ENCODE measurements around the gene CARS1.

Gene CARS1

GRCh38 chr11:2994336-2994730 is 62.9 kb downstream of the CARS1 start:
- TF ChIP-seq, protein P1, sequence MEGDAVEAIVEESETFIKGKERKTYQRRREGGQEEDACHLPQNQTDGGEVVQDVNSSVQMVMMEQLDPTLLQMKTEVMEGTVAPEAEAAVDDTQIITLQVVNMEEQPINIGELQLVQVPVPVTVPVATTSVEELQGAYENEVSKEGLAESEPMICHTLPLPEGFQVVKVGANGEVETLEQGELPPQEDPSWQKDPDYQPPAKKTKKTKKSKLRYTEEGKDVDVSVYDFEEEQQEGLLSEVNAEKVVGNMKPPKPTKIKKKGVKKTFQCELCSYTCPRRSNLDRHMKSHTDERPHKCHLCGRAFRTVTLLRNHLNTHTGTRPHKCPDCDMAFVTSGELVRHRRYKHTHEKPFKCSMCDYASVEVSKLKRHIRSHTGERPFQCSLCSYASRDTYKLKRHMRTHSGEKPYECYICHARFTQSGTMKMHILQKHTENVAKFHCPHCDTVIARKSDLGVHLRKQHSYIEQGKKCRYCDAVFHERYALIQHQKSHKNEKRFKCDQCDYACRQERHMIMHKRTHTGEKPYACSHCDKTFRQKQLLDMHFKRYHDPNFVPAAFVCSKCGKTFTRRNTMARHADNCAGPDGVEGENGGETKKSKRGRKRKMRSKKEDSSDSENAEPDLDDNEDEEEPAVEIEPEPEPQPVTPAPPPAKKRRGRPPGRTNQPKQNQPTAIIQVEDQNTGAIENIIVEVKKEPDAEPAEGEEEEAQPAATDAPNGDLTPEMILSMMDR (conservative IDR thresholded peaks at IDR 0.05; ENCODE audit: low read depth, low read length), result no peak
- no peak overlapping the region for H3K9ac ChIP-seq
- no peaks in the 10 kb centered on the region for H4K20me1 ChIP-seq (ENCODE audit: insufficient read depth)
- no peak overlapping the region for H3K4me2 ChIP-seq
- no peak overlapping the region for H3K4me3 ChIP-seq (IDR thresholded peaks at IDR 0.05; ENCODE audit: insufficient read depth, low read depth, low read length)
- H3K27me3 ChIP-seq (ENCODE audit: insufficient read depth, low read depth), result no peaks in the 10 kb centered on the region
- no peak overlapping the region for H2AFZ ChIP-seq (ENCODE audit: low read depth)
- peaks cover 25% of the 10 kb centered on the region for H3K79me2 ChIP-seq (ENCODE audit: insufficient read depth, low read depth)
- H3K27ac ChIP-seq, result no peak overlapping the region
- peaks cover 8% of the 10 kb centered on the region for H3K4me1 ChIP-seq (ENCODE audit: low read depth, poor library complexity, severe bottlenecking)
- H3K36me3 ChIP-seq (ENCODE audit: insufficient read depth), result no peaks in the 10 kb centered on the region

DNA sequence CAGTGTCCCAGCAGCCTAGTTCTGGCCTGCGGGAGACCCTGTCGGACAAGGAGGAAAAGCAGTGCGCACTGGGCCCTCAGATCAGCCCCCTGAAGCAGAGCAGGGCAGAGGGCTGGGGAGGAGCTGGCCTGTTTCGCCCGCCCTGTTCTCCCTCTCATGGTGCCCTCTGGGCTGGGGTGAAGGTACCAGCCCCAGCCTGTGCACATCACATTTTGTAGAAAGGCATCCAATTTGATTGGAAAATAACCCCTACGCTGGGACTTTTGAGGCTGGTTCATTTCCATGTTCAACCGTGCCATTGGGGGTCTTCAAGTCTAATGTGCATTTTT is 64.3 kb downstream of the CARS1 start:
- peak overlapping the region; percentile 75 for H3K4me2 ChIP-seq
- no peak overlapping the region for H3K4me3 ChIP-seq (IDR thresholded peaks at IDR 0.05; ENCODE audit: insufficient read depth, low read depth, low read length)
- H3K36me3 ChIP-seq (ENCODE audit: insufficient read depth), result no peaks in the 10 kb centered on the region
- H3K79me2 ChIP-seq (ENCODE audit: insufficient read depth, low read depth), result peaks cover 38% of the 10 kb centered on the region
- H3K27ac ChIP-seq, result peak overlapping the region; percentile 84; the same call in 1 of the 2 replicates
- H2AFZ ChIP-seq (ENCODE audit: low read depth), result peak overlapping the region; percentile 80
- H3K4me1 ChIP-seq (ENCODE audit: low read depth, poor library complexity, severe bottlenecking), result peaks cover 22% of the 10 kb centered on the region
- H3K27me3 ChIP-seq (ENCODE audit: insufficient read depth, low read depth), result no peaks in the 10 kb centered on the region
- 0 out of 2 replicates have a peak, but pooled peaks cover 3% of the 10 kb centered on the region for H4K20me1 ChIP-seq (ENCODE audit: insufficient read depth)
- H3K9ac ChIP-seq, result peak overlapping the region; percentile 86
- TF ChIP-seq, protein P1 (conservative IDR thresholded peaks at IDR 0.05; ENCODE audit: low read depth, low read length), result no peak

DNA sequence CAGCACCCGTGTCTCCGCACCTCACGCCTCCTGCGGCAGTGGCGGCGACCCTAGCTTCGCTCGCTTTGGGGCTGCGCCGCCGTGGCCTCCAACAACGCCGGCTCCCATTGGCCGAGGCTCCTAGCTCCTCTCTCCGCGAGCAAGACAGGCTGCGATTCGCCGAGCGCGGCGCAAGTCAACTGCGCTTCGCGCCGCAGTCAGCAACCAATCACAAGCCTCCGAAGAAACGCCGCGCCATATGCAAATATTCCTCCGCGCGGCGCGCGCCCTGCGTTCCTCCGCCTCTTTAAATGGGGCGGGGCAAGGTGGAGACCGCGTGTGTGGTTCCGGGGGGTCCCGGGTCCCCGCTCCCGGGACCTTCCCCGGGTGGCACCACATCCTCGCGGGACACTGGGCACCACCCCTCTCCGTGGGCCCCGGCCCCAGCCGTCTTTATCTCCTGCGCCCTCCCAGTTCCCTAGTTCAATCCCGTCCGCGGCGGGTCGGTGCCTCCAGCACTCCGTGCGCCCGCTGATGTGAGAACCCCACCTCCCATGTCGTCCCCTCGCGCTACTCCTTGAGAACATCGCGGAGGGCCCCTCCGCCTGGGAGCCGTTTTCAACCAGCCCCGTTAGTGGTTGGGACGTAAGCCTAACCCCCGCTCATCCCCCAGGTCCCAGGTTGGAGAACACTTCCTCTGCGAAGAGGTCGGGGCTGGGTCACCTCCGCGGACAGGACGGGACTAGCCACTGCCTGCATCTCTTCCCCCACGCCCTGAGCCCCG is 64.8 kb downstream of the CARS1 start, which contains the start of gene NAP1L4:
Gene NAP1L4, minus strand, starts transcription at position 96 of the 763 bp plus-strand sequence. CDS start 13,109 bp downstream, outside the sequence.
- Histone ChIP-seq H3K27me3 (ENCODE audit: insufficient read depth, low read depth) (no peaks in the 10 kb centered on the region), H3K79me2 (ENCODE audit: insufficient read depth, low read depth) (peaks cover 44% of the 10 kb centered on the region), H4K20me1 (ENCODE audit: insufficient read depth) (0 out of 2 replicates have a peak, but pooled peaks cover 7% of the 10 kb centered on the region), H3K4me1 (ENCODE audit: low read depth, poor library complexity, severe bottlenecking) (peaks cover 27% of the 10 kb centered on the region), H3K36me3 (ENCODE audit: insufficient read depth) (no peaks in the 10 kb centered on the region), H3K9ac (peak within 1 kb of the TSS; percentile 86), H2AFZ (ENCODE audit: low read depth) (peak within 1 kb of the TSS; percentile 80), H3K27ac (peak within 1 kb of the TSS; percentile 84), H3K4me3 (IDR thresholded peaks at IDR 0.05; ENCODE audit: insufficient read depth, low read depth, low read length) (no peak within 1 kb of the TSS), H3K4me2 (peak within 1 kb of the TSS; percentile 77)
- TF ChIP-seq, protein P1 (conservative IDR thresholded peaks at IDR 0.05; ENCODE audit: low read depth, low read length), result no peak

DNA sequence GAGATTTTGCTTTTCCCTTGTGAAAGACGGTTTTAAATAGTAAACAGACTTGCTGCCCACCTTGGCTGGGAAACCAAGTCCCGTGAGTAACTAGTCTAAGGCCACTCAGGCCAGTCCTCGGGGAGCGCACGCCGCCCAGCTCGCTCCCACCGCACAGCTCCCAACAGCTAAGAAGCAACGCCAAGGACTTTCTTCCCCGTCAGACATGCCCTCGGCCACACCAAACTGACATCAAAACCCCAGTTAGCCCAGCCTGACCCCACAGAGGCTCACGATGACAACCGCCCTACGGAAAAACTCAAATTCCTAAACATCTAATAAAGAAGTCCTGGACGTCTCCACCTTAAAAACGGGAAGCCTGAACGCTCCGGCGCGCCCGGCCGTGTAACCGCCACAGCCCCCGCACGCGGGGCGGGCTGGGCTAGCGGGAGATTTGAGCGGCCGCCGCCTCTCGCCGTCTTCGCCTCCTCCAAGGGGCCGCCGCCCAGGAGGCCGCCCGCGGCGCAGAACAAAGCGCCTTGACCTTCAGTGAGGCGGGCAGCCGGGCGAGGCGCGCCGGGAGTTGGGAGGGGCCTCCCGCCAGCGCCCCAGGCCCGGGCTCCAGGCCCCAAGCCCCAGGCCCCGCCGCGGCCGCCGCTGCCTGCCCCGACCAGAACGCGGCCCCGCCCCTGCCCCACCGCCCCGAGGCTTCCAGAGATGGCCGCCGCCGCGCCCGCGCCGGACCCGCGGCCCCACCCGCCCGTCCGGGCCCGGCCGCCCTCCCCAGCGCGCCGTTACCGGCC is 65.6 kb downstream of the CARS1 start:
- Histone ChIP-seq H3K4me3 (IDR thresholded peaks at IDR 0.05; ENCODE audit: insufficient read depth, low read depth, low read length) (no peak overlapping the region), H3K4me1 (ENCODE audit: low read depth, poor library complexity, severe bottlenecking) (peaks cover 35% of the 10 kb centered on the region), H3K36me3 (ENCODE audit: insufficient read depth) (peaks cover 3% of the 10 kb centered on the region; the same call in 1 of the 2 replicates), H3K27me3 (ENCODE audit: insufficient read depth, low read depth) (no peaks in the 10 kb centered on the region), H3K79me2 (ENCODE audit: insufficient read depth, low read depth) (peaks cover 52% of the 10 kb centered on the region), H3K27ac (peak overlapping the region; percentile 84), H4K20me1 (ENCODE audit: insufficient read depth) (0 out of 2 replicates have a peak, but pooled peaks cover 7% of the 10 kb centered on the region), H2AFZ (ENCODE audit: low read depth) (no peak overlapping the region), H3K4me2 (peak overlapping the region; percentile 77; the same call in 1 of the 2 replicates), H3K9ac (peak overlapping the region; percentile 86)
- TF ChIP-seq, protein P1 (conservative IDR thresholded peaks at IDR 0.05; ENCODE audit: low read depth, low read length), result no peak
